Neural crest cell (in vitro differentiated cells): ENCODE measurements around the gene EVA1B. TPM values are rescaled to one million over a fixed set of nuclear protein-coding genes. Genes with fewer than 3 reads are reported as not detected.

Experiments used
- DNase-seq: peaks from one replicate; pipeline ENCODE4 v3.0.0; 2021; ENCODE audit warnings: low read depth, mixed read lengths, low spot score
- H3K27ac Mint-ChIP-seq: one replicate; pipeline ENCODE4 v1.8.0; 2021; ENCODE audit warnings: mild to moderate bottlenecking, mixed read lengths; ENCODE audit not compliant: unreplicated experiment
- H3K27me3 Mint-ChIP-seq: 2 replicates; pipeline ENCODE4 v1.8.0; 2021; ENCODE audit warnings: low read depth, mild to moderate bottlenecking, mixed read lengths
- H3K36me3 Mint-ChIP-seq: 2 replicates; pipeline ENCODE4 v1.8.0; 2021; ENCODE audit warnings: low read depth, mild to moderate bottlenecking, mixed read lengths
- H3K4me1 Mint-ChIP-seq: 2 replicates; pipeline ENCODE4 v1.8.0; 2021; ENCODE audit warnings: mixed read lengths
- H3K4me3 Mint-ChIP-seq: one replicate; pipeline ENCODE4 v1.8.0; 2021; ENCODE audit warnings: mild to moderate bottlenecking, mixed read lengths
- H3K9me3 Mint-ChIP-seq: 2 replicates; pipeline ENCODE4 v1.8.0; 2021; ENCODE audit warnings: mixed read lengths
- CTCF ChIP-seq: fragments of 200-600 bp; sonication (generic); conservative IDR thresholded peaks from 2 replicates; pipeline ENCODE4 v1.5.0; 2021; ENCODE audit warnings: antibody characterized with exemption, mild to moderate bottlenecking
- total RNA-seq: library from RNA; stranded (reverse); gene quantifications from 2 replicates; pipeline ENCODE4 v1.2.1, GENCODE V29; 2021

Gene EVA1B
- total RNA-seq, 1 donor from 2014 or later: 28.5 TPM

GRCh38 chr1:36298640-36299039, 24.8 kb downstream of the EVA1B start:
- no peaks in the 10 kb centered on the region for H3K27me3 Mint-ChIP-seq
- H3K4me1 Mint-ChIP-seq: peaks cover 10% of the 10 kb centered on the region
- TF ChIP-seq CTCF: no peak
- H3K27ac Mint-ChIP-seq: no peak overlapping the region
- no peak overlapping the region for H3K4me3 Mint-ChIP-seq
- DNase-seq: no peak
- peaks cover 27% of the 10 kb centered on the region for H3K36me3 Mint-ChIP-seq
- H3K9me3 Mint-ChIP-seq: no peaks in the 10 kb centered on the region

- TF ChIP-seq CTCF: no peak
- Mint-ChIP-seq H3K27ac (no peak overlapping the region), H3K9me3 (no peaks in the 10 kb centered on the region), H3K36me3 (peaks cover 24% of the 10 kb centered on the region), H3K27me3 (no peaks in the 10 kb centered on the region), H3K4me1 (peaks cover 4% of the 10 kb centered on the region), H3K4me3 (no peak overlapping the region)
- no peak for DNase-seq
Measured at GRCh38 chr1:36297062-36297461, 26.4 kb downstream of the EVA1B start.

GRCh38 chr1:36295390-36295789, 28.1 kb downstream of the EVA1B start:
- H3K27me3 Mint-ChIP-seq: no peaks in the 10 kb centered on the region
- no peak overlapping the region for H3K27ac Mint-ChIP-seq
- H3K9me3 Mint-ChIP-seq: no peaks in the 10 kb centered on the region
- H3K4me3 Mint-ChIP-seq: no peak overlapping the region
- DNase-seq: no peak
- no peak for TF ChIP-seq CTCF
- peaks cover 4% of the 10 kb centered on the region for H3K4me1 Mint-ChIP-seq
- H3K36me3 Mint-ChIP-seq: peaks cover 23% of the 10 kb centered on the region

GRCh38 chr1:36287595-36287994, 35.9 kb downstream of the EVA1B start:
- peaks cover 19% of the 10 kb centered on the region for H3K36me3 Mint-ChIP-seq

GRCh38 chr1:36286802-36287201, 36.6 kb downstream of the EVA1B start:
- no peak overlapping the region for H3K4me3 Mint-ChIP-seq
- TF ChIP-seq CTCF: no peak
- H3K27ac Mint-ChIP-seq: no peak overlapping the region
- H3K36me3 Mint-ChIP-seq: peaks cover 21% of the 10 kb centered on the region
- no peaks in the 10 kb centered on the region for H3K27me3 Mint-ChIP-seq
- H3K9me3 Mint-ChIP-seq: no peaks in the 10 kb centered on the region
- no peaks in the 10 kb centered on the region for H3K4me1 Mint-ChIP-seq
- no peak for DNase-seq

More at GRCh38 chr1:36287595-36287994, 35.9 kb downstream of the EVA1B start:
- no peak for DNase-seq
- TF ChIP-seq CTCF: no peak
- H3K4me3 Mint-ChIP-seq: no peak overlapping the region
- no peaks in the 10 kb centered on the region for H3K9me3 Mint-ChIP-seq
- H3K27ac Mint-ChIP-seq: no peak overlapping the region
- H3K4me1 Mint-ChIP-seq: no peaks in the 10 kb centered on the region
- H3K27me3 Mint-ChIP-seq: no peaks in the 10 kb centered on the region
